ENCODE data around the gene SCMH1. TPM values are rescaled to one million over a fixed set of nuclear protein-coding genes. Genes with fewer than 3 reads are reported as not detected.

Gene SCMH1
- total and polyA plus RNA-seq, 2 donors (not counting 3 experiments of a cell fraction or from before 2014, with no cell fraction given) = 39.9 to 40.7 TPM

DNA sequence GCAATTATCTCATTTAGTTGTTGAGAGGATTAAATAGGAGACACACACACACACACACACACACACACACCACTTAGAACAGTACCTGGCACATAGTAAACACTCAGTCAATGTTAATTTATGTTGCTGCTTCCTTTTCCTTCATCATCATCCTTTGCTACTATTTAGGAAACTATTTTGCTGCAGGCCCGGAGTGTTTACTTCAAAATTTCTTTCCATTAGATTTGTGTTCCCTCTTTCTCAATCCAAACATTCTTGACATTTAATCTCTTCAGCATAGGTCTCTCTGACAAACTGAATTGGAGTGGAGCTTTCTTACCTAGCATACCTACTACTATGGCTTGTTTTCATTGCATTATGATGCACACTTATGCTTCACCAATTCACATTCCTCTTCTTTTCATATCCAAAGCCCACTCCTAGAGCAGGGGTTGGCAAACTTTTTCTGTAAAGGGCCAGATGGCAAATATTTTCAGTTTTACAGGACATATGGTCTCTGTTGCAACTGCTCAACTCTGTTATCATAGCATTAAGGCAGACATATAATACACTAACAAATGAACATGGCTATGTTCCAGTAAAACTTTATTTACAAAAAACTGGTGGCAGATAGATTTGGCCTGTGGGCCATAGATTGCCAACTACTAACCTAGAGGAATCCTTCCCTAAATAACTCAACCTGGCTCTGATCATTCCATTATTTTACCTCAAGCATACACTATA lies 49.5 kb downstream of the SCMH1 start:
- intact Hi-C loops (cut with micrococcal nuclease) (no loop called here), dilution Hi-C loops (cut with MboI; ENCODE audit: extremely low pct_ligation_motif_present, low sequenced_read_pairs) (no loop called here)
- no peak overlapping the region for H3K9ac ChIP-seq (replicated peaks; ENCODE audit: extremely low read depth, insufficient read depth, low read length)
- no peak overlapping the region for H3K27ac ChIP-seq (ENCODE audit: insufficient read depth, low read depth, low read length)
- H3K36me3 ChIP-seq (ENCODE audit: control insufficient read depth in 2 of 2, extremely low read depth in 1 of 2, insufficient read depth in 2 of 2, low read length in 2 of 2) = no peaks in the 10 kb centered on the region
- ChIA-PET CTCF (no interaction called here), POLR2A (no interaction called here)
- H3K4me1 ChIP-seq (ENCODE audit: control insufficient read depth, extremely low read depth, insufficient read depth, low read length) = no peaks in the 10 kb centered on the region
- DNase-seq (ENCODE audit: low read depth, low spot score) (no peak), FAIRE-seq (no peak)
- H3K4me3 ChIP-seq (replicated peaks in 1 of 3; ENCODE audit: insufficient read depth in 1 of 3, low read depth in 1 of 3, low read length in 3 of 3) = no peak overlapping the region
- H4K20me1 ChIP-seq (replicated peaks; ENCODE audit: control insufficient read depth, extremely low read depth, insufficient read depth, low read length) = peaks cover 3% of the 10 kb centered on the region
- no peaks in the 10 kb centered on the region for H3K9me1 ChIP-seq (replicated peaks; ENCODE audit: control insufficient read depth, extremely low read depth, insufficient read depth, low read length)
- no peak overlapping the region for H2AFZ ChIP-seq (ENCODE audit: low read depth, low read length)
- H3K4me2 ChIP-seq (ENCODE audit: insufficient read depth, low read length) = no peak overlapping the region
- BruUV-seq (replicated peaks) = no TSS peak
- H3K79me2 ChIP-seq (ENCODE audit: control insufficient read depth, insufficient read depth, low read length) = peaks cover 12% of the 10 kb centered on the region
- H3K27me3 ChIP-seq (ENCODE audit: control insufficient read depth in 2 of 2, insufficient read depth in 2 of 2, low read length in 2 of 2) = no peaks in the 10 kb centered on the region
- TF ChIP-seq, protein P1, sequence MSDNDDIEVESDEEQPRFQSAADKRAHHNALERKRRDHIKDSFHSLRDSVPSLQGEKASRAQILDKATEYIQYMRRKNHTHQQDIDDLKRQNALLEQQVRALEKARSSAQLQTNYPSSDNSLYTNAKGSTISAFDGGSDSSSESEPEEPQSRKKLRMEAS (IDR thresholded peaks at IDR 0.05; ENCODE audit: insufficient read depth, insufficient read length) = no peak
- TF ChIP-seq JUN (IDR thresholded peaks at IDR 0.05; ENCODE audit: borderline replicate concordance, insufficient read depth, insufficient read length, low read depth) (no peak), FOS (IDR thresholded peaks at IDR 0.05; ENCODE audit: borderline replicate concordance, insufficient read depth, low read length) (no peak), MYC (IDR thresholded peaks at IDR 0.05; ENCODE audit: low read depth, low read length) (no peak), EZH2 (IDR thresholded peaks at IDR 0.05; ENCODE audit: borderline replicate concordance, low read depth, low read length, severe bottlenecking) (no peak), POLR2A (IDR thresholded peaks at IDR 0.05; ENCODE audit: low read depth, low read length) (no peak), GATA2 (IDR thresholded peaks at IDR 0.05; ENCODE audit: insufficient read depth, insufficient read length, low read depth, low read length) (no peak), POLR2AphosphoS5 (IDR thresholded peaks at IDR 0.05; ENCODE audit: insufficient read depth, low read depth, low read length) (no peak)
- TF ChIP-seq, protein P2, sequence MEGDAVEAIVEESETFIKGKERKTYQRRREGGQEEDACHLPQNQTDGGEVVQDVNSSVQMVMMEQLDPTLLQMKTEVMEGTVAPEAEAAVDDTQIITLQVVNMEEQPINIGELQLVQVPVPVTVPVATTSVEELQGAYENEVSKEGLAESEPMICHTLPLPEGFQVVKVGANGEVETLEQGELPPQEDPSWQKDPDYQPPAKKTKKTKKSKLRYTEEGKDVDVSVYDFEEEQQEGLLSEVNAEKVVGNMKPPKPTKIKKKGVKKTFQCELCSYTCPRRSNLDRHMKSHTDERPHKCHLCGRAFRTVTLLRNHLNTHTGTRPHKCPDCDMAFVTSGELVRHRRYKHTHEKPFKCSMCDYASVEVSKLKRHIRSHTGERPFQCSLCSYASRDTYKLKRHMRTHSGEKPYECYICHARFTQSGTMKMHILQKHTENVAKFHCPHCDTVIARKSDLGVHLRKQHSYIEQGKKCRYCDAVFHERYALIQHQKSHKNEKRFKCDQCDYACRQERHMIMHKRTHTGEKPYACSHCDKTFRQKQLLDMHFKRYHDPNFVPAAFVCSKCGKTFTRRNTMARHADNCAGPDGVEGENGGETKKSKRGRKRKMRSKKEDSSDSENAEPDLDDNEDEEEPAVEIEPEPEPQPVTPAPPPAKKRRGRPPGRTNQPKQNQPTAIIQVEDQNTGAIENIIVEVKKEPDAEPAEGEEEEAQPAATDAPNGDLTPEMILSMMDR (IDR thresholded peaks at IDR 0.05; ENCODE audit: extremely low read depth in 1 of 2, insufficient read depth in 1 of 2, low read depth in 1 of 2, low read length in 2 of 2) = no peak
- H3K9me3 ChIP-seq (replicated peaks; ENCODE audit: control insufficient read depth, insufficient read depth, low read length) = no peaks in the 10 kb centered on the region

Measured in endothelial cell of umbilical vein (primary cell).